Measurements from ENCODE around the gene PTP4A2. TPM values are rescaled to one million over a fixed set of nuclear protein-coding genes. Genes with fewer than 3 reads are reported as not detected.

Gene PTP4A2
- total and polyA plus RNA-seq, 8 donors: 78.6 to 330 (median 167) TPM

DNA sequence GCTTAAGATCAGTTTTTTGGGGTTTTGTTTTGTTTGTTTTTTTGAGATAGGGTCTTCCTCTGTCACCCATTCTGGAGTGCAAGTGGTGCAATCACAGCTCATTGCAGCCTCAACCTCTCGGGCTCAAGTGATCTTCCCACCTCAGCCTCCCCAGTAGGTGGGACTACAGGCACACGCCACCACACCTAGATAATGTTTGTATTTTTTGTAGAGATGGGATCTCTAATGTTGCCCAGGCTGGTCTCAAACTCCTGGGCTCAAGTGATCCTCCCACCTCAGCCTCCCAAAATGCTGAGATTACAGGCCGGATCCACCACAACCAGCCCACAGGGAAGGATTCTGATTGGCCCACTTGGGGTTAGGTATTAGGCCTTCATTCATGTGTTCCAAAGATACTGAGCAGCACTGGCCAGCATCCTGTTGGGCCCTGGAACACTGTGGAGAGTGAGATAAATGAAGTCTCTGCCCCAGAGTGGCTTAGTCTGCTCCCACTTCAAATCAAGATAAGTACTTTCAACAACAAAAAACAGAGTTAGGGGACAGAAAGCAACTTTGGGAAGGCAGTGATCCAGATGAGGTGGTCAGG lies 54.7 kb downstream of the PTP4A2 start:
- WGBS, 5 donors: 94 to 98% (median 96%) methylated on average over 2 to 3 of the region's 3 CpGs
- Histone ChIP-seq H3K27ac (no peak overlapping the region), H3K27me3 (no peaks in the 10 kb centered on the region), H3K9me3 (no peaks in the 10 kb centered on the region), H3K36me3 (no peaks in the 10 kb centered on the region), H3K4me1 (peaks cover 17 to 23% (median 21%) of the 10 kb centered on the region in 4 donors), H3K4me3 (no peak overlapping the region)
- no peak for DNase-seq
- TF ChIP-seq EP300 (IDR thresholded peaks at IDR 0.05): no peak
- no peak for TF ChIP-seq POLR2AphosphoS5 (IDR thresholded peaks at IDR 0.05)
- intact Hi-C loops (cut with DNase I; ENCODE audit: low total_unique reads): no loop called here

DNA sequence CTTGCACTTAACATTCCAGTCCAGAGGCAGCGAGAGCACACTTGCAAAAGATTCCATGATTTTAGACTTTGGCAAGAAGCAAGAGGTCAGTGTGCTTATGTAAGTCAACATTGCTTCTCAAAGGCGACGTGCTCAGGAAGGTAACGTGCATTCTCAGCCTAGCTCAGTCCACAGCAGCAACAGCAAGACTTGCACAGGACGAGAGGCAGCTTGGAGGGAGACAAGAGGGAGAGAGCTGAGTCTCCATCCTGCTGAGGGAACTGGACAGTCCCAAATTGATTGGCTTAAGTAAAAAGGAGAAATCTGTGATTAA lies 56.5 kb downstream of the PTP4A2 start:
- TF ChIP-seq EP300 (IDR thresholded peaks at IDR 0.05) (no peak), POLR2AphosphoS5 (IDR thresholded peaks at IDR 0.05) (peak in 2 of 3 donors; percentile 60 to 65), POLR2A (IDR thresholded peaks at IDR 0.05) (no peak)
- intact Hi-C loops (cut with DNase I; ENCODE audit: low total_unique reads): no loop called here
- Histone ChIP-seq H3K27ac (peak overlapping the region; percentile 39 to 60 (median 41)), H3K4me1 (peaks cover 17 to 23% (median 21%) of the 10 kb centered on the region in 4 donors), H3K27me3 (no peaks in the 10 kb centered on the region), H3K4me3 (no peak overlapping the region), H3K36me3 (no peaks in the 10 kb centered on the region), H3K9me3 (no peaks in the 10 kb centered on the region)
- peak; percentile 53 to 70 for DNase-seq
- WGBS, 5 donors: 15 to 37% (median 24%) methylated on average over 5 of the region's 5 CpGs

GRCh38 chr1:31880957-31881687 lies 57.0 kb downstream of the PTP4A2 start:
- intact Hi-C loops (cut with DNase I; ENCODE audit: low total_unique reads): no loop called here
- no peaks in the 10 kb centered on the region for H3K27me3 ChIP-seq
- WGBS, 5 donors: 16 to 42% (median 32%) methylated on average over 8 of the region's 8 CpGs
- DNase-seq: peak in 1 of 2 donors; percentile 60
- TF ChIP-seq POLR2A (IDR thresholded peaks at IDR 0.05): no peak
- TF ChIP-seq POLR2AphosphoS5 (IDR thresholded peaks at IDR 0.05): peak in 1 of 3 donors; percentile 28
- no peak overlapping the region for H3K4me3 ChIP-seq
- peaks cover 17 to 28% (median 23%) of the 10 kb centered on the region in 4 donors for H3K4me1 ChIP-seq
- H3K27ac ChIP-seq: peak overlapping the region; percentile 39 to 60 (median 41)
- H3K36me3 ChIP-seq: no peaks in the 10 kb centered on the region
- no peaks in the 10 kb centered on the region for H3K9me3 ChIP-seq

- no peak overlapping the region for H3K4me3 ChIP-seq
- no peak for TF ChIP-seq EP300 (IDR thresholded peaks at IDR 0.05)
- no peak for TF ChIP-seq CTCF (IDR thresholded peaks at IDR 0.05)
- no peak for TF ChIP-seq POLR2A (IDR thresholded peaks at IDR 0.05)
- no peak for TF ChIP-seq POLR2AphosphoS5 (IDR thresholded peaks at IDR 0.05)
- no peaks in the 10 kb centered on the region for H3K36me3 ChIP-seq
- no peaks in the 10 kb centered on the region for H3K9me3 ChIP-seq
- H3K27ac ChIP-seq: peak overlapping the region; percentile 34 to 60 (median 39)
- DNase-seq: no peak
- intact Hi-C loops (cut with DNase I; ENCODE audit: low total_unique reads): no loop called here
- H3K27me3 ChIP-seq: no peaks in the 10 kb centered on the region
- 60 to 76% (median 70%) methylated on average over 4 of the region's 4 CpGs for WGBS, 5 donors
- peaks cover 17 to 33% (median 27%) of the 10 kb centered on the region in 4 donors for H3K4me1 ChIP-seq
Observed at GRCh38 chr1:31879981-31880608, 58.1 kb downstream of the PTP4A2 start.

DNA sequence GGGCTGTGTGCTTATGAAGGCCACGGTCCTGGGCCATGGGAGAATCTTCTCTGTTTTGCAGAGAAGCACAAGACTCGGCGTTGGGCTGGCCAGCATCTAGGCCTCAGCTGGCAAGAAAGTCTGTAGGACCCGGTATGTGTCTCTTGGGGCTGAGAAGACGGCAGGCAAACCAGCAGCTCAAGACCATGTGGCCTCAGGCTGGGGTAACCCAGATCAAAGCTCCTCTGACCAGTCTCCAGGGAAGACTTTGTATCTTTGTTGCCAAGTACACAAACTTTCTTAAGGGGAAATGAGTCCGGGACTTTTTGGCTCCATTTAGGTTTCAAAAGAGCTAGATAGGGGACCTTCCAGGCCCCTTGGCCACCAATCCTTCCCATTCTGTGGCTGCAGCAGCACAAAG lies 60.1 kb downstream of the PTP4A2 start:
- DNase-seq: no peak
- Histone ChIP-seq H3K27ac (peak overlapping the region in 4 of 5 donors; percentile 6 to 47 (median 36)), H3K4me1 (peaks cover 17 to 33% (median 27%) of the 10 kb centered on the region in 4 donors), H3K36me3 (no peaks in the 10 kb centered on the region), H3K9me3 (no peaks in the 10 kb centered on the region), H3K4me3 (no peak overlapping the region), H3K27me3 (no peaks in the 10 kb centered on the region)
- TF ChIP-seq EP300 (IDR thresholded peaks at IDR 0.05) (no peak), CTCF (IDR thresholded peaks at IDR 0.05) (no peak)
- intact Hi-C loops (cut with DNase I; ENCODE audit: low total_unique reads): no loop called here
- WGBS, 5 donors: 76 to 82% (median 79%) methylated on average over 6 of the region's 6 CpGs
